HepG2 (cell line): ENCODE measurements around the gene INTS12. TPM values are rescaled to one million over a fixed set of nuclear protein-coding genes. Genes with fewer than 3 reads are reported as not detected.

ENCODE experiments used
- ATAC-seq: fragments of 200-7000 bp; cut with Tn5 transposase; 3 replicates; pipeline ENCODE4 v1.9.1; 2020; ENCODE audit warnings: mild to moderate bottlenecking, moderate library complexity
- BruUV-seq: library from RNA; stranded (reverse); fragments of 400-500 nt; replicated peaks from 2 replicates; lab custom pipeline; 2021; lab: Mats Ljungman, UMichigan
- CTCF ChIA-PET: fragments of 300-600 bp; formaldehyde crosslinking; extraction: SDS; loops from one replicate; lab custom pipeline; 2021; ENCODE audit warnings: low total read pairs, inconsistent platforms, low intra/inter-chr PET ratio; lab: Yijun Ruan, JAX
- POLR2A ChIA-PET: fragments of 350-600 bp; sonication (Branson Sonifier 250); formaldehyde crosslinking; loops from one replicate; lab custom pipeline; 2020; ENCODE audit warnings: antibody characterized with exemption, inconsistent platforms; lab: Yijun Ruan, JAX
- DNase-seq: peaks from one replicate; pipeline ENCODE4 v3.0.0-alpha.2; 2015; ENCODE audit warnings: low spot score
- FAIRE-seq: peaks from 3 replicates; lab custom pipeline; 2011; peaks lifted over from hg19 to GRCh38; lab: Jason Lieb, UNC
- H2AFZ ChIP-seq: one replicate; pipeline ENCODE4 v1.6.1; 2011; ENCODE audit warnings: low read length, inconsistent platforms
- H3K27ac ChIP-seq: fragments of 300-600 bp; 3 replicates; pipeline ENCODE4 v1.8.0; 2011; ENCODE audit warnings: mixed run types, mild to moderate bottlenecking, mixed read lengths, low read length, inconsistent platforms; ENCODE audit not compliant: insufficient read depth; ENCODE audit errors: extremely low read length
- H3K27me3 ChIP-seq, 2 experiments: fragments of 200-600 bp in 1 of 2; 2 replicates in 1 of 2; 3 replicates in 1 of 2; pipeline versions ENCODE4 v1.6.0 to v1.8.0; 2011; ENCODE audit warnings: low read length in 2 of 2, mild to moderate bottlenecking in 2 of 2, moderate library complexity in 2 of 2, inconsistent platforms in 1 of 2; ENCODE audit not compliant: insufficient read depth in 2 of 2, control insufficient read depth in 1 of 2
- H3K36me3 ChIP-seq, 2 experiments: fragments of 200-600 bp in 1 of 2; replicated peaks in 1 of 2; 2 replicates in 1 of 2; 3 replicates in 1 of 2; pipeline versions ENCODE4 v1.5.1 to v1.8.0; 2011; ENCODE audit warnings: low read length in 2 of 2, inconsistent platforms in 1 of 2; ENCODE audit not compliant: insufficient read depth in 2 of 2, control insufficient read depth in 1 of 2
- H3K4me1 ChIP-seq: 2 replicates; pipeline ENCODE4 v1.5.1; 2012; ENCODE audit warnings: low read length, inconsistent platforms; ENCODE audit not compliant: insufficient read depth
- H3K4me2 ChIP-seq: 2 replicates; pipeline ENCODE4 v1.6.0; 2011; ENCODE audit warnings: low read depth, low read length, inconsistent platforms
- H3K4me3 ChIP-seq, 3 experiments: fragments of 200-600 bp in 1 of 3; sonication (generic), shearing (Covaris generic) in 1 of 3; replicated peaks in 1 of 3; 2 replicates each; pipeline ENCODE4 v1.5.1; 2011 to 2016; ENCODE audit warnings: low read length in 3 of 3, inconsistent platforms in 2 of 3, low read depth in 2 of 3, mild to moderate bottlenecking in 2 of 3, control low read depth in 1 of 3, mixed read lengths in 1 of 3; ENCODE audit not compliant: insufficient read depth in 1 of 3
- H3K79me2 ChIP-seq: one replicate; pipeline ENCODE4 v1.6.1; 2011; ENCODE audit warnings: low read length, inconsistent platforms; ENCODE audit not compliant: insufficient read depth
- H3K9ac ChIP-seq: 2 replicates; pipeline ENCODE4 v1.6.0; 2011; ENCODE audit warnings: mild to moderate bottlenecking, low read depth, low read length, inconsistent platforms; ENCODE audit not compliant: insufficient read depth
- H3K9me3 ChIP-seq: 2 replicates; pipeline ENCODE4 v1.5.1; 2012; ENCODE audit warnings: mild to moderate bottlenecking, low read length
- H4K20me1 ChIP-seq: 2 replicates; pipeline ENCODE4 v1.6.0; 2011; ENCODE audit warnings: inconsistent platforms, mild to moderate bottlenecking, low read length, moderate library complexity; ENCODE audit not compliant: insufficient read depth
- AGO1 ChIP-seq: fragments of 200-400 bp; formaldehyde crosslinking; IDR thresholded peaks from 2 replicates; pipeline ENCODE4 v1.6.1; 2017; ENCODE audit warnings: mild to moderate bottlenecking, low read depth, low read length, moderate library complexity; ENCODE audit not compliant: poor library complexity, severe bottlenecking
- GABPB1 ChIP-seq: IDR thresholded peaks from 2 replicates; pipeline ENCODE4 v1.6.1; 2016; ENCODE audit warnings: mild to moderate bottlenecking, missing genetic modification reagents, moderate library complexity, missing compliant biosample characterization
- HDAC1 ChIP-seq: sonication (generic); formaldehyde crosslinking; IDR thresholded peaks from 2 replicates; pipeline ENCODE4 v1.5.1; 2020; ENCODE audit warnings: mild to moderate bottlenecking, missing genetic modification reagents
- NR2F2 ChIP-seq: IDR thresholded peaks from 2 replicates; pipeline ENCODE4 v1.6.1; 2012; ENCODE audit warnings: low read depth, inconsistent platforms, borderline replicate concordance
- RAD51 ChIP-seq: fragments of 450-650 bp; IDR thresholded peaks from 2 replicates; pipeline ENCODE4 v1.6.1; 2016; ENCODE audit warnings: borderline replicate concordance
- SPEN ChIP-seq: sonication (generic); formaldehyde crosslinking; IDR thresholded peaks from 2 replicates; pipeline ENCODE4 v1.5.1; 2020; ENCODE audit warnings: low read depth, mild to moderate bottlenecking, missing genetic modification reagents
- ZFP36L1 ChIP-seq: sonication (generic); formaldehyde crosslinking; IDR thresholded peaks from 2 replicates; pipeline ENCODE4 v1.8.0; 2022; ENCODE audit warnings: mild to moderate bottlenecking, missing genetic modification reagents, moderate library complexity
- ZNF30 ChIP-seq: sonication (generic); formaldehyde crosslinking; IDR thresholded peaks from 2 replicates; pipeline ENCODE4 v1.5.0; 2020; ENCODE audit warnings: mild to moderate bottlenecking, missing genetic modification reagents
- ZNF556 ChIP-seq: sonication (generic); formaldehyde crosslinking; IDR thresholded peaks from 2 replicates; pipeline ENCODE4 v1.4.0; 2020; ENCODE audit warnings: mild to moderate bottlenecking, missing genetic modification reagents, borderline replicate concordance
- in situ Hi-C: cut with HindIII; loops from 2 replicates; pipeline ENCODE4 v1.10.0; 2017; ENCODE audit warnings: low pct_unique_long_range_greater_than_20kb; ENCODE audit not compliant: extremely low pct_ligation_motif_present
- intact Hi-C: fragments of 100-400 bp; cut with micrococcal nuclease; formaldehyde crosslinking; loops from one replicate; pipeline ENCODE4 v1.10.0; 2022; ENCODE audit not compliant: unreplicated experiment
- polyA plus RNA-seq, 8 experiments: library from polyadenylated mRNA; depleted of rRNA in 3 of 8; stranded (reverse) in 7 of 8; unstranded in 1 of 8; fragments of >200 nt; fragmentation: Illumina TruSeq in 4 of 8; extraction: Trizol in 4 of 8; gene quantifications; 2 replicates each; pipeline versions ENCODE4 v1.2.1 to v1.2.3, GENCODE V29; 2011 to 2016; ENCODE audit warnings: low read depth in 4 of 8, missing spikeins in 1 of 8, mixed read lengths in 1 of 8; ENCODE audit not compliant: insufficient read depth in 1 of 8
- total RNA-seq, 5 experiments: library from RNA; depleted of rRNA; stranded (reverse); fragments of >200 nt; fragmentation: Illumina TruSeq; extraction: Trizol; gene quantifications; 2 replicates each; pipeline ENCODE4 v1.2.3, GENCODE V29; 2016; ENCODE audit warnings: low read depth in 1 of 5
- TF ChIP-seq, protein P1 (sequence below): sonication (generic); formaldehyde crosslinking; conservative IDR thresholded peaks from 2 replicates; pipeline ENCODE4 v1.4.0; 2020; ENCODE audit warnings: mild to moderate bottlenecking, missing genetic modification reagents, moderate library complexity
- TF ChIP-seq, protein P2 (sequence below), 2 experiments: fragments of 450-650 bp in 1 of 2; sonication (generic) in 1 of 2; formaldehyde crosslinking in 1 of 2; IDR thresholded peaks; 2 replicates each; pipeline versions ENCODE4 v1.6.1 to v1.8.0; 2016 to 2022; ENCODE audit warnings: antibody characterized with exemption in 1 of 2, mild to moderate bottlenecking in 1 of 2, missing genetic modification reagents in 1 of 2

The INTS12 gene
- total and polyA plus RNA-seq, 2 of the 13 experiments (the other 11 are each of a cell fraction or from before 2014, with no cell fraction given): 20.2 to 21.1 TPM

GRCh38 chr4:105755375-105755774, 46.9 kb upstream of the INTS12 start:
- Histone ChIP-seq H3K27ac (no peak overlapping the region), H3K4me2 (no peak overlapping the region), H3K4me1 (no peaks in the 10 kb centered on the region), H4K20me1 (no peaks in the 10 kb centered on the region), H3K27me3 (no peaks in the 10 kb centered on the region), H3K79me2 (no peaks in the 10 kb centered on the region), H3K9ac (no peak overlapping the region), H3K4me3 (no peak overlapping the region), H3K36me3 (no peaks in the 10 kb centered on the region), H3K9me3 (no peaks in the 10 kb centered on the region), H2AFZ (no peak overlapping the region)
- intact Hi-C loops: no loop called here
- no TSS peak for BruUV-seq
- in situ Hi-C loops: no loop called here
- no peak for DNase-seq
- ChIA-PET POLR2A (no interaction called here), CTCF (no interaction called here)
- FAIRE-seq: no peak
- no peak for ATAC-seq
- TF ChIP-seq SPEN (CRISPR knock-in tag) (no peak), ZNF556 (CRISPR knock-in tag) (no peak), ZFP36L1 (CRISPR knock-in tag) (no peak), AGO1 (no peak), NR2F2 (no peak), HDAC1 (CRISPR knock-in tag) (no peak), RAD51 (no peak), ZNF30 (CRISPR knock-in tag) (no peak), GABPB1 (no peak)
- TF ChIP-seq, protein P1, sequence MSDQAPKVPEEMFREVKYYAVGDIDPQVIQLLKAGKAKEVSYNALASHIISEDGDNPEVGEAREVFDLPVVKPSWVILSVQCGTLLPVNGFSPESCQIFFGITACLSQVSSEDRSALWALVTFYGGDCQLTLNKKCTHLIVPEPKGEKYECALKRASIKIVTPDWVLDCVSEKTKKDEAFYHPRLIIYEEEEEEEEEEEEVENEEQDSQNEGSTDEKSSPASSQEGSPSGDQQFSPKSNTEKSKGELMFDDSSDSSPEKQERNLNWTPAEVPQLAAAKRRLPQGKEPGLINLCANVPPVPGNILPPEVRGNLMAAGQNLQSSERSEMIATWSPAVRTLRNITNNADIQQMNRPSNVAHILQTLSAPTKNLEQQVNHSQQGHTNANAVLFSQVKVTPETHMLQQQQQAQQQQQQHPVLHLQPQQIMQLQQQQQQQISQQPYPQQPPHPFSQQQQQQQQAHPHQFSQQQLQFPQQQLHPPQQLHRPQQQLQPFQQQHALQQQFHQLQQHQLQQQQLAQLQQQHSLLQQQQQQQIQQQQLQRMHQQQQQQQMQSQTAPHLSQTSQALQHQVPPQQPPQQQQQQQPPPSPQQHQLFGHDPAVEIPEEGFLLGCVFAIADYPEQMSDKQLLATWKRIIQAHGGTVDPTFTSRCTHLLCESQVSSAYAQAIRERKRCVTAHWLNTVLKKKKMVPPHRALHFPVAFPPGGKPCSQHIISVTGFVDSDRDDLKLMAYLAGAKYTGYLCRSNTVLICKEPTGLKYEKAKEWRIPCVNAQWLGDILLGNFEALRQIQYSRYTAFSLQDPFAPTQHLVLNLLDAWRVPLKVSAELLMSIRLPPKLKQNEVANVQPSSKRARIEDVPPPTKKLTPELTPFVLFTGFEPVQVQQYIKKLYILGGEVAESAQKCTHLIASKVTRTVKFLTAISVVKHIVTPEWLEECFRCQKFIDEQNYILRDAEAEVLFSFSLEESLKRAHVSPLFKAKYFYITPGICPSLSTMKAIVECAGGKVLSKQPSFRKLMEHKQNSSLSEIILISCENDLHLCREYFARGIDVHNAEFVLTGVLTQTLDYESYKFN (CRISPR knock-in tag): no peak
- TF ChIP-seq, protein P2, sequence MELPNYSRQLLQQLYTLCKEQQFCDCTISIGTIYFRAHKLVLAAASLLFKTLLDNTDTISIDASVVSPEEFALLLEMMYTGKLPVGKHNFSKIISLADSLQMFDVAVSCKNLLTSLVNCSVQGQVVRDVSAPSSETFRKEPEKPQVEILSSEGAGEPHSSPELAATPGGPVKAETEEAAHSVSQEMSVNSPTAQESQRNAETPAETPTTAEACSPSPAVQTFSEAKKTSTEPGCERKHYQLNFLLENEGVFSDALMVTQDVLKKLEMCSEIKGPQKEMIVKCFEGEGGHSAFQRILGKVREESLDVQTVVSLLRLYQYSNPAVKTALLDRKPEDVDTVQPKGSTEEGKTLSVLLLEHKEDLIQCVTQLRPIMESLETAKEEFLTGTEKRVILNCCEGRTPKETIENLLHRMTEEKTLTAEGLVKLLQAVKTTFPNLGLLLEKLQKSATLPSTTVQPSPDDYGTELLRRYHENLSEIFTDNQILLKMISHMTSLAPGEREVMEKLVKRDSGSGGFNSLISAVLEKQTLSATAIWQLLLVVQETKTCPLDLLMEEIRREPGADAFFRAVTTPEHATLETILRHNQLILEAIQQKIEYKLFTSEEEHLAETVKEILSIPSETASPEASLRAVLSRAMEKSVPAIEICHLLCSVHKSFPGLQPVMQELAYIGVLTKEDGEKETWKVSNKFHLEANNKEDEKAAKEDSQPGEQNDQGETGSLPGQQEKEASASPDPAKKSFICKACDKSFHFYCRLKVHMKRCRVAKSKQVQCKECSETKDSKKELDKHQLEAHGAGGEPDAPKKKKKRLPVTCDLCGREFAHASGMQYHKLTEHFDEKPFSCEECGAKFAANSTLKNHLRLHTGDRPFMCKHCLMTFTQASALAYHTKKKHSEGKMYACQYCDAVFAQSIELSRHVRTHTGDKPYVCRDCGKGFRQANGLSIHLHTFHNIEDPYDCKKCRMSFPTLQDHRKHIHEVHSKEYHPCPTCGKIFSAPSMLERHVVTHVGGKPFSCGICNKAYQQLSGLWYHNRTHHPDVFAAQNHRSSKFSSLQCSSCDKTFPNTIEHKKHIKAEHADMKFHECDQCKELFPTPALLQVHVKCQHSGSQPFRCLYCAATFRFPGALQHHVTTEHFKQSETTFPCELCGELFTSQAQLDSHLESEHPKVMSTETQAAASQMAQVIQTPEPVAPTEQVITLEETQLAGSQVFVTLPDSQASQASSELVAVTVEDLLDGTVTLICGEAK (IDR thresholded peaks at IDR 0.05): no peak
- TF ChIP-seq, protein P2 (CRISPR knock-in tag; IDR thresholded peaks at IDR 0.05): no peak
